CD14-positive monocyte (primary cell): ENCODE data around the gene FIGNL2. TPM values are rescaled to one million over a fixed set of nuclear protein-coding genes. Genes with fewer than 3 reads are reported as not detected.

ENCODE experiments used
- DNase-seq, 3 donors: peaks; one replicate each; pipeline ENCODE4 v3.0.0-alpha.2; 2011 to 2022
- H2AFZ ChIP-seq: 2 replicates; pipeline ENCODE4 v1.6.0; 2012; ENCODE audit warnings: mild to moderate bottlenecking, low read depth, low read length, inconsistent platforms; ENCODE audit not compliant: insufficient read depth, poor library complexity, severe bottlenecking
- H3K27ac ChIP-seq, 2 donors: 1 replicate in 1 of 2; 2 replicates in 1 of 2; pipeline ENCODE4 v1.5.1; 2012 to 2013; ENCODE audit warnings: low read length in 2 of 2, control low read depth in 1 of 2, inconsistent platforms in 1 of 2, low read depth in 1 of 2, mild to moderate bottlenecking in 1 of 2
- H3K27me3 ChIP-seq, 2 donors: one replicate each; pipeline versions ENCODE4 v1.6.0 to v1.6.1; 2011 to 2013; ENCODE audit warnings: low read length in 2 of 2; ENCODE audit not compliant: control insufficient read depth in 2 of 2, insufficient read depth in 2 of 2
- H3K36me3 ChIP-seq, 2 donors: replicated peaks in 1 of 2; 1 replicate in 1 of 2; 2 replicates in 1 of 2; pipeline versions ENCODE4 v1.5.1 to v1.6.1; 2012 to 2013; ENCODE audit warnings: low read length in 2 of 2, control low read depth in 1 of 2, inconsistent platforms in 1 of 2, mild to moderate bottlenecking in 1 of 2; ENCODE audit not compliant: insufficient read depth in 2 of 2, control insufficient read depth in 1 of 2
- H3K4me1 ChIP-seq, 2 donors: 1 replicate in 1 of 2; 2 replicates in 1 of 2; pipeline versions ENCODE4 v1.5.1 to v1.6.1; 2012 to 2013; ENCODE audit warnings: low read length in 2 of 2, control low read depth in 1 of 2, inconsistent platforms in 1 of 2, mild to moderate bottlenecking in 1 of 2, moderate library complexity in 1 of 2; ENCODE audit not compliant: insufficient read depth in 2 of 2, control insufficient read depth in 1 of 2
- H3K4me2 ChIP-seq: replicated peaks from 2 replicates; pipeline ENCODE3; 2012; ENCODE audit warnings: low read length, moderate library complexity, mild to moderate bottlenecking; ENCODE audit not compliant: poor library complexity, severe bottlenecking; ENCODE audit errors: extremely low read depth
- H3K4me3 ChIP-seq, 3 experiments: fragments of 200-600 bp in 1 of 3; sonication (generic) in 1 of 3; replicated peaks in 1 of 3; 1 replicate in 2 of 3; 2 replicates in 1 of 3; pipeline ENCODE4 v1.5.1; 2011 to 2013; ENCODE audit warnings: low read length in 3 of 3, mild to moderate bottlenecking in 3 of 3, control low read depth in 2 of 3, low read depth in 2 of 3, inconsistent platforms in 1 of 3, moderate library complexity in 1 of 3
- H3K79me2 ChIP-seq: 2 replicates; pipeline ENCODE4 v1.6.0; 2012; ENCODE audit warnings: mild to moderate bottlenecking, control low read depth, inconsistent platforms, low read length, moderate library complexity; ENCODE audit not compliant: insufficient read depth
- H3K9ac ChIP-seq: 2 replicates; pipeline ENCODE4 v1.6.0; 2017; ENCODE audit warnings: low read length, mild to moderate bottlenecking; ENCODE audit not compliant: insufficient read depth, poor library complexity, severe bottlenecking
- H3K9me3 ChIP-seq, 2 donors: replicated peaks in 1 of 2; 1 replicate in 1 of 2; 2 replicates in 1 of 2; pipeline versions ENCODE4 v1.5.1 to v1.6.1; 2012 to 2013; ENCODE audit warnings: low read length in 2 of 2, control low read depth in 1 of 2; ENCODE audit not compliant: control insufficient read depth in 1 of 2, insufficient read depth in 1 of 2
- H4K20me1 ChIP-seq: 2 replicates; pipeline ENCODE4 v1.6.0; 2012; ENCODE audit warnings: mild to moderate bottlenecking, low read length, control low read depth, moderate library complexity; ENCODE audit not compliant: insufficient read depth
- H3K27ac Mint-ChIP-seq, 7 donors: one replicate each; pipeline ENCODE4 v1.8.0; 2020; ENCODE audit warnings: mild to moderate bottlenecking in 7 of 7, mixed read lengths in 7 of 7, moderate library complexity in 6 of 7, inconsistent platforms in 2 of 7
- H3K27me3 Mint-ChIP-seq, 3 donors: one replicate each; pipeline ENCODE4 v1.8.0; 2021 to 2022; ENCODE audit warnings: low read depth in 3 of 3, mild to moderate bottlenecking in 3 of 3, mixed read lengths in 3 of 3, moderate library complexity in 3 of 3, inconsistent platforms in 1 of 3
- H3K36me3 Mint-ChIP-seq, 2 donors: one replicate each; pipeline ENCODE4 v1.8.0; 2020; ENCODE audit warnings: mixed read lengths in 2 of 2, inconsistent platforms in 1 of 2, mild to moderate bottlenecking in 1 of 2
- H3K4me1 Mint-ChIP-seq: one replicate; pipeline ENCODE4 v1.8.0; 2020; ENCODE audit warnings: mild to moderate bottlenecking, mixed read lengths
- H3K4me3 Mint-ChIP-seq, 2 donors: one replicate each; pipeline ENCODE4 v1.8.0; 2020; ENCODE audit warnings: mild to moderate bottlenecking in 2 of 2, mixed read lengths in 2 of 2, moderate library complexity in 1 of 2
- H3K9me3 Mint-ChIP-seq, 7 donors: one replicate each; pipeline ENCODE4 v1.8.0; 2020 to 2022; ENCODE audit warnings: mixed read lengths in 7 of 7, mild to moderate bottlenecking in 6 of 7, moderate library complexity in 6 of 7, inconsistent platforms in 2 of 7
- CTCF ChIP-seq: fragments of 200-600 bp; IDR thresholded peaks from one replicate; pipeline ENCODE4 v1.8.0; 2022; ENCODE audit warnings: antibody characterized with exemption, mild to moderate bottlenecking
- WGBS: methylation state at CpG from one replicate; pipeline ENCODE4 v1.1.5; 2013; ENCODE audit warnings: missing lambda C conversion rate; ENCODE audit not compliant: insufficient coverage; 5-methylcytosine and 5-hydroxymethylcytosine counted together
- intact Hi-C, 2 donors: fragments of 100-400 bp; cut with micrococcal nuclease; formaldehyde crosslinking; loops; one replicate each; pipeline versions ENCODE4 v1.15.0 to v1.15.1; 2023
- polyA plus RNA-seq, 3 donors: library from polyadenylated mRNA; depleted of rRNA in 1 of 3; unstranded in 2 of 3; stranded (reverse) in 1 of 3; fragments of 300-500 nt in 2 of 3; fragments of >200 nt in 1 of 3; fragmentation: Illumina TruSeq in 2 of 3; gene quantifications; 1 replicate in 2 of 3; 2 replicates in 1 of 3; pipeline ENCODE4 v1.2.3, GENCODE V29; 2012 to 2021

Gene FIGNL2
- polyA plus RNA-seq, 3 donors = 0.06 to 0.52 TPM; not detected in 1

GRCh38 chr12:51818086-51818485 lies 30.4 kb downstream of the FIGNL2 start:
- H4K20me1 ChIP-seq = no peaks in the 10 kb centered on the region
- peaks cover 32% of the 10 kb centered on the region for H3K4me1 Mint-ChIP-seq
- 100% methylated on average over 2 of the region's 5 CpGs for WGBS

More at GRCh38 chr12:51818086-51818485, 30.4 kb downstream of the FIGNL2 start:
- Histone ChIP-seq H3K27ac (no peak overlapping the region), H3K9ac (no peak overlapping the region), H3K9me3 (no peaks in the 10 kb centered on the region), H3K27me3 (peaks cover 0 to 23% of the 10 kb centered on the region in 2 donors), H3K36me3 (no peaks in the 10 kb centered on the region), H3K4me1 (peaks cover 27 to 53% of the 10 kb centered on the region in 2 donors), H3K4me3 (no peak overlapping the region), H3K79me2 (peaks cover 9% of the 10 kb centered on the region), H3K4me2 (no peak overlapping the region), H2AFZ (no peak overlapping the region)
- Mint-ChIP-seq H3K27ac (no peak overlapping the region), H3K4me3 (no peak overlapping the region), H3K9me3 (peaks cover 0 to 5% (median 0%) of the 10 kb centered on the region in 7 donors), H3K36me3 (peaks cover 0 to 12% of the 10 kb centered on the region in 2 donors), H3K27me3 (peaks cover 10 to 35% (median 31%) of the 10 kb centered on the region in 3 donors)
- DNase-seq = no peak
- TF ChIP-seq CTCF = no peak
- intact Hi-C loops = loop anchor here in 1 of 2 donors (10.0 kb wide), 1 partner anchor 393 kb away; the partner anchor contains the start of gene SLC4A8
